Measurements from ENCODE around the gene FOS.

DNA sequence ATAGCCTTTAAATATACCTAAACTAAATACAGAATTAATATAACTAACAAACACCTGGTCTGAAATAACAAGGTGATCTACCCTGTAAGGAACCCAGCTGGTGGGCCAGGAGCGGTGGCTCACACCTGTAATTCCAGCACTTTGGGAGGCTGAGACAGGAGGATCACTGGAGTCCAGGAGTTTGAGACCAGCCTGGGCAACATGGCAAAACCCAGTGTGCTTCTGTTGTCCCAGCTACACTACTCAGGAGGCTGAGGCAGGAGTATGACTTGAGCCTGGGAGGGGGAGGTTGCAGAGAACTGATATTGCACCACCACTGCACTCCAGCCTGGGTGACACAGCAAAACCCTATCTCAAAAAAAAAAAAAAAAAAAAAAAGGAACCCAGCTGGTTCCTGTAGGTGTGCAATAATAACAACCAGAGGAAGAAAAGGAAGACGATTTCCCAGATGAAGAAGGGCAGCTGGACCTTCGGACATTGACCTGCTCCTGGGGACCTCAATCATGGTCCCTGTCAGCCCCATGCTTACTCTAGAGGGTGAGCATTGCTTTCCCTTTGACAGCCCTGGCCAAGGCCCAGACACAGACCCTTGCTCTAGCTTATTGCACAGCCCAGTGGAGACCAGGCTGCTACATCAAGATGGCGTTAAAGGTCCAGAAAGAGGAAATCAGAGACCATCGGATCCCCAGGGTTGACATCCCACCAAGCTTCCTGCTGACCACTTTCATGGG, 5.4 kb downstream of the FOS start:
- TF ChIP-seq EZH2 (IDR thresholded peaks at IDR 0.05; ENCODE audit: insufficient read depth, poor library complexity, severe bottlenecking): no peak
- no peak for TF ChIP-seq EZH2phosphoT487 (IDR thresholded peaks at IDR 0.05; ENCODE audit: insufficient read depth, low read depth)
